Endometrial microvascular endothelial cells (primary cell): ENCODE results near the gene OGFOD3. TPM values are rescaled to one million over a fixed set of nuclear protein-coding genes. Genes with fewer than 3 reads are reported as not detected.

Experiments
- in situ Hi-C: cut with HindIII; loops from 2 replicates; pipeline ENCODE4 v1.10.0; 2017; ENCODE audit warnings: low sequenced_read_pairs, low pct_unique_long_range_greater_than_20kb; ENCODE audit errors: inconsistent ontology term
- total RNA-seq: library from RNA; depleted of rRNA; stranded (reverse); fragments of >200 nt; gene quantifications from one replicate; pipeline ENCODE4 v1.2.3, GENCODE V29; 2015; ENCODE audit errors: inconsistent ontology term

Gene OGFOD3
- total RNA-seq, 1 donor from 2014 or later, result 33.4 TPM

GRCh38 chr17:82414548-82415281 lies 3.7 kb downstream of the OGFOD3 start:
- in situ Hi-C loops, result loop anchor here (10.0 kb wide), 1 partner anchor 120 kb away; no protein-coding TSS in a partner anchor

GRCh38 chr17:82412535-82413520 lies 5.6 kb downstream of the OGFOD3 start:
- in situ Hi-C loops, result loop anchor here (10.0 kb wide), 1 partner anchor 122 kb away; no protein-coding TSS in a partner anchor

DNA sequence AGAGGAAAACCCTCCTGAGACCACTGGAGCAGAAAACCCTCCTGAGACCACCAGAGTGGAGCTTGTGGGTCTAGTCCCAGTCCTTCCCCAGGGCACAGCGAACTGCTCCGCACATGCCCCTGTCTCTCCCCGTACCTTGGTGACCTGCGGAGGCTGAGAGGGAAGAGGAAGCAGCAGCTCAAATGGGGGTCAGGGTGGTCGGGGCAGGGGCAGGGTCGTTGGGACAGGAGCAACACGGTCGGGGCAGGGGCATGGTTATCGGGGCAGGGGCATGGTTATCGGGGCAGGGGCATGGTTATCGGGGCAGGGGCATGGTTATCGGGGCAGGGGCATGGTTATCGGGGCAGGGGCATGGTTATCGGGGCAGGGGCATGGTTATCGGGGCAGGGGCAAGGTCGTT lies 6.3 kb downstream of the OGFOD3 start:
- in situ Hi-C loops, result loop anchor here (10.0 kb wide), 1 partner anchor 123 kb away; no protein-coding TSS in a partner anchor

DNA sequence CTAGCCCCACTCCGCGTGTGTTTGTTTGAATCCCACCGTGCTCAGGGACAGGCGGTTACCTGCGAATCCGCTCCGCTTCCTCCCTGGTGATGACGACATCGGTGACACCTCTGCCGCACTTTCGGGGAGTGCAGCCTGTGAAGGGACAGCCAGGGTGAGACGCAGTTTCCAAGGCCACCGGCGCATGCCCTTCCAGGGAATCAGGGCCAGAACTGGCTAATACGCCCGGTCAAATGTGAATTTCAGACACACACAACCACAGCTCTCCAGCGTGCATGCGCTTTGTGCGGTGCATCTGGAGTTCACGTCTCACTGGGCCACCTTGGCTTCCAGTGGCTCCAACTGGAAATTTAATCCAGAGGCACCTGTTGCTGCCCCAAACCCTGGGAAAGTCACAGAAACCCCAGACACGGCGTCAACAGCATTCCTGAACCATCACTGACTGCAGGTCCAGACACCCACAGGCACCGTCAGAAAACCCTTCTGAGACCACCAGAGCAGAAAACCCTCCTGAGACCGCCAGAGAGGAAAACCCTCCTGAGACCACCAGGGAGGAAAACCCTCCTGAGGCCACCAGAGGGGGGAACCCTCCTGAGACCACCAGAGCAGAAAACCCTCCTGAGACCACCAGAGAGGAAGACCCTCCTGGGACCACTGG lies 6.9 kb downstream of the OGFOD3 start:
- in situ Hi-C loops, result loop anchor here (10.0 kb wide), 1 partner anchor 123 kb away; no protein-coding TSS in a partner anchor

- in situ Hi-C loops, result loop anchor here (10.0 kb wide), 1 partner anchor 125 kb away; no protein-coding TSS in a partner anchor
Measured at GRCh38 chr17:82410014-82410716, 8.2 kb downstream of the OGFOD3 start.

DNA sequence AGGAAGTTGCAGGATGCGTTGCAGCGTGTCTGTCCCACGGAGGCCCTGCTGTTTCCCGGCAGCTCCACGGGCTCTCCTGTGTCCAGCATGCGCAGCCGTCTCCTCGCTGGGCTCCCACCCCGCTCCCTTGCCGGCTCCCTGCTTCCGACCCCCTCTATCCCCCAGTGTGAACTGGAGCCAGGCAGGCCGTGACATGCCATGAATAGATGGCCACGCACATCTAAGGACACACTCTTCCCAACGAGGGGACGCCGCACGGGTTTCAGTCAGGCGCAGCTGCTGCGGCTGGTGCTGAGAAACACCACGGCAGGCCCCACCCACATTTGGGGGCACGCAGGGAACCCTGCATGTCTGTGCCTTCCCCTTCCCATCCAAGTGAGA lies 9.5 kb downstream of the OGFOD3 start:
- in situ Hi-C loops, result no loop called here

GRCh38 chr17:82408288-82408937 lies 10.0 kb downstream of the OGFOD3 start:
- in situ Hi-C loops, result no loop called here

- in situ Hi-C loops, result no loop called here
Measured at GRCh38 chr17:82407255-82407654, 11.1 kb downstream of the OGFOD3 start.

GRCh38 chr17:82406131-82406671 lies 12.2 kb downstream of the OGFOD3 start:
- in situ Hi-C loops, result no loop called here

DNA sequence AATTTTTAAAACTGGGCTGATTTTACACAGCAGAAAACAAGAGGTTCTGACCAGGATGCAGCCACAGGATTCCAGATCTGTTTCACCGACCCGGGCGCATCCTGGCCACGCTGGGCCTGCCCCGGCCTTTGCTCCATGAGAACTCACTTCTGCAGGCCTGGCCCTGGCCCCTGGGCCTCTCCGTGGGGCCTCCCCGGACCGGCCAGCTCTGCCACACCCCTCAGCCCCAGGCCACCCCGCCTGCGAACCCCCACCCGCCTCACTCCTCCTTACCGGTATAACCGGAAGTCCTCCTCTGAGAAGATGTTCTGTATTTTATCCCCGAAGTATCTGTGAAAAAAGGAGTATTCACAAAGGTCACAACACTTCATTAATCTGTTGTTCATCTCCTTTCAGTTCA lies 13.3 kb downstream of the OGFOD3 start:
- in situ Hi-C loops, result no loop called here

- in situ Hi-C loops, result no loop called here
Measured at GRCh38 chr17:82403662-82404660, 14.4 kb downstream of the OGFOD3 start.

DNA sequence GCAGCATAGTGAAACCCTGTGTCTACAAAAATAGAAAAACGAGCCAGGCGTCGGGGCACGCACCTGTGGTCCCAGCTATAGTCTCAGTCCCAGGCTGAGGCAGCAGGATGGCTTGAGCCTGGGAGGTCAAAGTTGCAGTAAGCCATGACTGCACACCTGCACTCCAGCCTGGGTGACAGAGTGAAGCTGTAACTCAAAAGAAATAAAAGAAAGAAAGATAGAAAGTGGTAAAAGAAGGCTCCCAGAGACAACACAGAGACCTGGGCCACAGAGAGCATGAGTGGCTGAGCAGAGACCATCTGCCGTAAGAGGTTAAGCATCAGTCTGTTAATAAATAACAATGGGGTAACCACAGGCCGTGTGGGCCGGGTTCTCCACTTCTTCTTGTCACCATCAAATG lies 15.5 kb downstream of the OGFOD3 start:
- in situ Hi-C loops, result no loop called here

DNA sequence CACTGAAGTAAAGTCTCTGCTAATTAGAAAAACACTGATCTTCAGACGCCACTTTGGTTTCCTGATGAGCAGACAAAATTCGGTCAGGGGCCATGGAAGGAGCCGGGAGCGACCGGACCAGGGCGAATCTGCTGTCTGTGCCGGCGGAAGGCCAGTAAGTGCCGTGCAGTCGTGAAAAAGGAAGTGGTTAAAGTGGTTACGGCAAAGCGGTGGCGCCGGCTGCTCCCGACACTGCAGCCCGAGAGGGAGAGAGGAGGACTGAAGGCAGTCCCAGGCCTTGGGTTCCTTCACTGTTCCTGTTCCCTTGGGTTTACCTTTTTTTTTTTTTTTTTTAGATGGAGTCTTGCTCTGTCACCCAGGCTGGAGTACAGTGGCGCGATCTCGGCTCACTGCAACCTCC lies 17.6 kb downstream of the OGFOD3 start:
- in situ Hi-C loops, result no loop called here

DNA sequence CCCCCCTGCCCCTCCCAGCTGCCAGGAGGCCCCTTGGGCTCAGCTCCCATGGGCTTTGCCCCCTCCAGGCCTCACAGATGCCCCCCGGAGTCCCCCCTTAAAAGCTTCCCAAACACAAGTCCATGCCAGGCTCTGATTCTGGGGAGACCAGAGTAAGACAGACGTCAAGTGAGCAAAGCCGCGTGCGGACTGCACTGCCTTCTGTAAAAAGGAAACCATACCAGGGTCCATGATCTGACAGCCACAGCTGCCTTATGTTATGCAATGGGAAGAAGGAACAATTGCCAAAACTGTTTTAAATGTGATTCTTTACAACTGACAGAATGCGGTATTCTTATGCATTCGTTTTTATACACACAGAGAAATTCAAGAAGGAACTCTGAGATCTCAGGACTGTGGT lies 18.2 kb downstream of the OGFOD3 start:
- in situ Hi-C loops, result no loop called here

GRCh38 chr17:82399601-82400101 lies 18.7 kb downstream of the OGFOD3 start:
- in situ Hi-C loops, result no loop called here

DNA sequence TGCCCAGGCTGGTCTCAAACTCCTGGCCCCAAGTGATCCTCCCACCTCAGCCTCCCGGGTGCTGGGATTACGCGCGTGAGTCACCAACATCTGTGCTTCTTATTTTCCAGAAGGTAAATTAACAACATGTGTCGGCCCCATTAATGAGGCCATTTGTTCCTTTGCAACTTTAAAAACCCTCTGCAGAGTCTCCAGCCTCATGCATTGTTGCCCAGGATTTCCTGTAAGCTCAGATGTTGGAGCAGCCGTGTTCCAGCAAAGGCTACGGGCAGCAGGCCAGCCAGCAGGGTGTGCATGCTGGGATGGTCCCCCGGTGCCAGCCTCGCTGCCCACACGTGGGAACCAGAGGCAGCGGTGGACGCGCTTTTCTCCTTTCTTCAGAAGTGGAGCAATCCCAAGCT lies 19.3 kb downstream of the OGFOD3 start:
- in situ Hi-C loops, result no loop called here
